GM23338 (cell line): ENCODE measurements around the gene DIO3. TPM values are rescaled to one million over a fixed set of nuclear protein-coding genes. Genes with fewer than 3 reads are reported as not detected.

Experiments
- ATAC-seq: fragments of 200-7000 bp; cut with Tn5 transposase; 3 replicates; pipeline ENCODE4 v1.9.1; 2020
- DNase-seq: peaks from one replicate; pipeline ENCODE4 v3.0.0-alpha.2; 2015; ENCODE audit warnings: low spot score
- H2AFZ ChIP-seq: fragments of 200-600 bp; sonication (generic); 2 replicates; pipeline ENCODE4 v1.8.0; 2016; ENCODE audit warnings: antibody characterized with exemption, mild to moderate bottlenecking, moderate library complexity
- H3F3A ChIP-seq: fragments of 200-600 bp; sonication (generic); replicated peaks from 2 replicates; pipeline ENCODE4 v1.8.0; 2017; ENCODE audit warnings: antibody characterized with exemption, mixed run types, low read depth
- H3K27ac ChIP-seq: fragments of 200-600 bp; sonication (generic); 2 replicates; pipeline ENCODE4 v1.6.1; 2016; ENCODE audit warnings: low read depth
- H3K27me3 ChIP-seq: fragments of 200-600 bp; sonication (generic); 2 replicates; pipeline ENCODE4 v1.8.0; 2016; ENCODE audit warnings: mild to moderate bottlenecking, mixed run types, moderate library complexity; ENCODE audit not compliant: insufficient read depth
- H3K36me3 ChIP-seq: fragments of 200-600 bp; sonication (generic); 2 replicates; pipeline ENCODE4 v1.8.0; 2016; ENCODE audit warnings: mild to moderate bottlenecking; ENCODE audit not compliant: insufficient read depth
- H3K4me1 ChIP-seq: fragments of 200-600 bp; sonication (generic); 2 replicates; pipeline ENCODE4 v1.8.0; 2016; ENCODE audit warnings: mild to moderate bottlenecking, moderate library complexity; ENCODE audit not compliant: insufficient read depth
- H3K4me2 ChIP-seq: fragments of 200-600 bp; sonication (generic); 2 replicates; pipeline ENCODE4 v1.7.1; 2017; ENCODE audit warnings: mixed run types
- H3K4me3 ChIP-seq: fragments of 200-600 bp; sonication (generic); 2 replicates; pipeline ENCODE4 v1.6.1; 2016; ENCODE audit warnings: mixed run types
- H3K79me2 ChIP-seq: fragments of 200-600 bp; sonication (generic); replicated peaks from 2 replicates; pipeline ENCODE4 v1.8.0; 2017; ENCODE audit warnings: mild to moderate bottlenecking; ENCODE audit not compliant: insufficient read depth
- H3K9me2 ChIP-seq: fragments of 200-600 bp; sonication (generic); 2 replicates; pipeline ENCODE4 v1.8.0; 2017; ENCODE audit not compliant: insufficient read depth
- H4K20me1 ChIP-seq: fragments of 200-600 bp; sonication (generic); replicated peaks from 2 replicates; pipeline ENCODE4 v1.8.0; 2017; ENCODE audit warnings: mild to moderate bottlenecking; ENCODE audit not compliant: insufficient read depth
- H3K27ac Mint-ChIP-seq: 2 replicates; pipeline ENCODE4 v1.8.0; 2020; ENCODE audit warnings: inconsistent platforms, mild to moderate bottlenecking, moderate library complexity, mixed read lengths
- H3K27me3 Mint-ChIP-seq: 3 replicates; pipeline ENCODE4 v1.8.0; 2022; ENCODE audit warnings: low read depth, mild to moderate bottlenecking, moderate library complexity, mixed read lengths, inconsistent platforms; ENCODE audit not compliant: insufficient read depth, poor library complexity
- H3K36me3 Mint-ChIP-seq: 3 replicates; pipeline ENCODE4 v1.8.0; 2021; ENCODE audit warnings: low read depth, mild to moderate bottlenecking, inconsistent platforms, moderate library complexity, mixed read lengths
- H3K4me1 Mint-ChIP-seq: 3 replicates; pipeline ENCODE4 v1.8.0; 2020; ENCODE audit warnings: mild to moderate bottlenecking, inconsistent platforms, mixed read lengths
- H3K4me3 Mint-ChIP-seq: 3 replicates; pipeline ENCODE4 v1.8.0; 2021; ENCODE audit warnings: moderate library complexity, mild to moderate bottlenecking, inconsistent platforms, mixed read lengths
- H3K9me3 Mint-ChIP-seq: 3 replicates; pipeline ENCODE4 v1.8.0; 2020; ENCODE audit warnings: moderate library complexity, mild to moderate bottlenecking, inconsistent platforms, mixed read lengths
- CREB1 ChIP-seq: fragments of 250-450 bp; sonication (Bioruptor Pico); IDR thresholded peaks from 2 replicates; pipeline ENCODE4 v1.5.0; 2020; ENCODE audit warnings: low read depth, mild to moderate bottlenecking, moderate library complexity
- EZH2 ChIP-seq: fragments of 200-600 bp; sonication (generic); IDR thresholded peaks from one replicate; pipeline ENCODE4 v1.8.0; 2017; ENCODE audit warnings: antibody characterized with exemption, mild to moderate bottlenecking, low read depth; ENCODE audit not compliant: unreplicated experiment
- EZH2phosphoT487 ChIP-seq: fragments of 200-600 bp; sonication (generic); IDR thresholded peaks from one replicate; pipeline ENCODE4 v1.8.1; 2018; ENCODE audit warnings: antibody characterized with exemption; ENCODE audit not compliant: unreplicated experiment
- JUNB ChIP-seq: IDR thresholded peaks from one replicate; pipeline ENCODE4 v1.6.1; 2016; ENCODE audit warnings: antibody characterized with exemption; ENCODE audit not compliant: unreplicated experiment
- NANOG ChIP-seq: IDR thresholded peaks from 2 replicates; pipeline ENCODE4 v1.6.1; 2016; ENCODE audit warnings: antibody characterized with exemption, borderline replicate concordance
- STAT1 ChIP-seq: IDR thresholded peaks from one replicate; pipeline ENCODE4 v1.6.1; 2016; ENCODE audit warnings: antibody characterized with exemption; ENCODE audit not compliant: unreplicated experiment
- ZNF114 ChIP-seq: fragments of 250-450 bp; sonication (Bioruptor Pico); IDR thresholded peaks from 2 replicates; pipeline ENCODE4 v1.5.0; 2020; ENCODE audit warnings: mild to moderate bottlenecking, moderate library complexity
- ZNF331 ChIP-seq: fragments of 250-450 bp; sonication (Bioruptor Pico); IDR thresholded peaks from 2 replicates; pipeline ENCODE4 v1.5.0; 2020; ENCODE audit warnings: low read depth, mild to moderate bottlenecking, moderate library complexity
- polyA plus RNA-seq: library from polyadenylated mRNA; unstranded; fragments of >200 nt; fragmentation: Nextera tagmentation; extraction: Ambion mirVana; gene quantifications from 2 replicates; pipeline ENCODE4 v1.2.1, GENCODE V29; 2016
- total RNA-seq: library from RNA; depleted of rRNA; stranded (reverse); fragments of >200 nt; shearing (Covaris generic); gene quantifications from 2 replicates; pipeline ENCODE4 v1.2.3, GENCODE V29; 2014
- TF ChIP-seq, protein P1 (sequence below): IDR thresholded peaks from 2 replicates; pipeline ENCODE4 v1.6.1; 2016; ENCODE audit warnings: antibody characterized with exemption
- TF ChIP-seq, protein P2 (sequence below): fragments of 250-450 bp; sonication (Bioruptor Pico); IDR thresholded peaks from 2 replicates; pipeline ENCODE4 v1.5.0; 2020; ENCODE audit warnings: mild to moderate bottlenecking, moderate library complexity

The DIO3 gene
- total and polyA plus RNA-seq, 2 experiments from 2014 or later: 0.10 to 0.28 TPM

DNA sequence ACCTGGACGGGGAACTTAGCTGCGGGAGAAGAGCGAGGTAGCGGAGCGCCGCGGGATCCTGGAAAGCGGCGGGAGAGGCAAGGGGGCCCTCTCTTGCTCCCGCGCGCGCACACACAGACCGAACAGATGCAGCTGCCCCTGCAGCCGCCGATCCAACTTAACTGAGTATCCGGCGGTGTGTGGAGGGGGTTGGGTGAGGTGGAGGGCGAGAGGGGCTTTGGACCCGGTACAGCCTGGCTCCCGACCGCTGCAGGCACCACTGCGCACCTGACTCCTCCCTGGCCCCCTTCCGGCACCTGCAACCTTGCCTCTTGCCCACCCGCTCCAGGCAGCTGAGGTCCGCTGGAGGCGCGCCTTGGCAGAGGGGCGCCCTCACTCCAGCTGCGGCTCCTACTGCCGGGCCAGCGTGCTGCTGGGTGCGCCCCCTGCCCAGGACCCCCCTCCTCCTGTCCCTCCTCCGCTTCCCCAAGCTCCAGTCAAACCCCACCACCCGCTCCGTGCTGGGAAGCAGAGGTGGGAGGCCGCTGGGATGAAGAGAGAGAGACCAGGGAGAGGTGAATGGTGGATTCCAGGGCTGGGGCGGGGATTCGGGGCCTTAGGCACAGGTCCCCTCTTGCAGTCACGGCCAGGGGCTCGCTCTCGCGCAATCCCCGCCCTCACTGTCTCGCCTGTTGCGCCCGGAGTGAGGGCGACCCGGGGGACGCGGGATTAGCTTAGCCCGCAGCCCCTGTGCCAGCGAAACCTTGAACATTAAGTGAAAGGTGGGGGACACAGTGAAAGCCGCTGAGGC lies 2.6 kb downstream of the DIO3 start:
- Histone ChIP-seq H2AFZ (peak overlapping the region; percentile 86), H3K4me3 (peak overlapping the region; percentile 67), H3F3A (no peaks in the 10 kb centered on the region), H3K27me3 (peaks cover 93% of the 10 kb centered on the region), H3K36me3 (no peaks in the 10 kb centered on the region), H3K9me2 (no peaks in the 10 kb centered on the region), H3K4me2 (peak overlapping the region; percentile 92), H3K4me1 (peaks cover 9% of the 10 kb centered on the region; the same call in 1 of the 2 replicates), H3K27ac (no peak overlapping the region), H3K79me2 (no peaks in the 10 kb centered on the region), H4K20me1 (peaks cover 5% of the 10 kb centered on the region)
- peak; percentile 67 for DNase-seq
- peaks cover 22% of the 10 kb centered on the region for H3K9me3 Mint-ChIP-seq
- H3K27me3 Mint-ChIP-seq: peaks cover 85% of the 10 kb centered on the region
- no peak overlapping the region for H3K27ac Mint-ChIP-seq
- H3K36me3 Mint-ChIP-seq: peaks cover 10% of the 10 kb centered on the region
- peak; percentile 22 for ATAC-seq
- H3K4me1 Mint-ChIP-seq: peaks cover 15% of the 10 kb centered on the region
- H3K4me3 Mint-ChIP-seq: peak overlapping the region; percentile 66
- TF ChIP-seq JUNB (no peak), ZNF114 (CRISPR knock-in tag) (no peak), CREB1 (CRISPR knock-in tag) (no peak), EZH2phosphoT487 (peak; percentile 76), ZNF331 (CRISPR knock-in tag) (no peak), EZH2 (peak; percentile 87), NANOG (no peak), STAT1 (no peak)
- TF ChIP-seq, protein P1, sequence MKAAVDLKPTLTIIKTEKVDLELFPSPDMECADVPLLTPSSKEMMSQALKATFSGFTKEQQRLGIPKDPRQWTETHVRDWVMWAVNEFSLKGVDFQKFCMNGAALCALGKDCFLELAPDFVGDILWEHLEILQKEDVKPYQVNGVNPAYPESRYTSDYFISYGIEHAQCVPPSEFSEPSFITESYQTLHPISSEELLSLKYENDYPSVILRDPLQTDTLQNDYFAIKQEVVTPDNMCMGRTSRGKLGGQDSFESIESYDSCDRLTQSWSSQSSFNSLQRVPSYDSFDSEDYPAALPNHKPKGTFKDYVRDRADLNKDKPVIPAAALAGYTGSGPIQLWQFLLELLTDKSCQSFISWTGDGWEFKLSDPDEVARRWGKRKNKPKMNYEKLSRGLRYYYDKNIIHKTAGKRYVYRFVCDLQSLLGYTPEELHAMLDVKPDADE: no peak
- TF ChIP-seq, protein P2, sequence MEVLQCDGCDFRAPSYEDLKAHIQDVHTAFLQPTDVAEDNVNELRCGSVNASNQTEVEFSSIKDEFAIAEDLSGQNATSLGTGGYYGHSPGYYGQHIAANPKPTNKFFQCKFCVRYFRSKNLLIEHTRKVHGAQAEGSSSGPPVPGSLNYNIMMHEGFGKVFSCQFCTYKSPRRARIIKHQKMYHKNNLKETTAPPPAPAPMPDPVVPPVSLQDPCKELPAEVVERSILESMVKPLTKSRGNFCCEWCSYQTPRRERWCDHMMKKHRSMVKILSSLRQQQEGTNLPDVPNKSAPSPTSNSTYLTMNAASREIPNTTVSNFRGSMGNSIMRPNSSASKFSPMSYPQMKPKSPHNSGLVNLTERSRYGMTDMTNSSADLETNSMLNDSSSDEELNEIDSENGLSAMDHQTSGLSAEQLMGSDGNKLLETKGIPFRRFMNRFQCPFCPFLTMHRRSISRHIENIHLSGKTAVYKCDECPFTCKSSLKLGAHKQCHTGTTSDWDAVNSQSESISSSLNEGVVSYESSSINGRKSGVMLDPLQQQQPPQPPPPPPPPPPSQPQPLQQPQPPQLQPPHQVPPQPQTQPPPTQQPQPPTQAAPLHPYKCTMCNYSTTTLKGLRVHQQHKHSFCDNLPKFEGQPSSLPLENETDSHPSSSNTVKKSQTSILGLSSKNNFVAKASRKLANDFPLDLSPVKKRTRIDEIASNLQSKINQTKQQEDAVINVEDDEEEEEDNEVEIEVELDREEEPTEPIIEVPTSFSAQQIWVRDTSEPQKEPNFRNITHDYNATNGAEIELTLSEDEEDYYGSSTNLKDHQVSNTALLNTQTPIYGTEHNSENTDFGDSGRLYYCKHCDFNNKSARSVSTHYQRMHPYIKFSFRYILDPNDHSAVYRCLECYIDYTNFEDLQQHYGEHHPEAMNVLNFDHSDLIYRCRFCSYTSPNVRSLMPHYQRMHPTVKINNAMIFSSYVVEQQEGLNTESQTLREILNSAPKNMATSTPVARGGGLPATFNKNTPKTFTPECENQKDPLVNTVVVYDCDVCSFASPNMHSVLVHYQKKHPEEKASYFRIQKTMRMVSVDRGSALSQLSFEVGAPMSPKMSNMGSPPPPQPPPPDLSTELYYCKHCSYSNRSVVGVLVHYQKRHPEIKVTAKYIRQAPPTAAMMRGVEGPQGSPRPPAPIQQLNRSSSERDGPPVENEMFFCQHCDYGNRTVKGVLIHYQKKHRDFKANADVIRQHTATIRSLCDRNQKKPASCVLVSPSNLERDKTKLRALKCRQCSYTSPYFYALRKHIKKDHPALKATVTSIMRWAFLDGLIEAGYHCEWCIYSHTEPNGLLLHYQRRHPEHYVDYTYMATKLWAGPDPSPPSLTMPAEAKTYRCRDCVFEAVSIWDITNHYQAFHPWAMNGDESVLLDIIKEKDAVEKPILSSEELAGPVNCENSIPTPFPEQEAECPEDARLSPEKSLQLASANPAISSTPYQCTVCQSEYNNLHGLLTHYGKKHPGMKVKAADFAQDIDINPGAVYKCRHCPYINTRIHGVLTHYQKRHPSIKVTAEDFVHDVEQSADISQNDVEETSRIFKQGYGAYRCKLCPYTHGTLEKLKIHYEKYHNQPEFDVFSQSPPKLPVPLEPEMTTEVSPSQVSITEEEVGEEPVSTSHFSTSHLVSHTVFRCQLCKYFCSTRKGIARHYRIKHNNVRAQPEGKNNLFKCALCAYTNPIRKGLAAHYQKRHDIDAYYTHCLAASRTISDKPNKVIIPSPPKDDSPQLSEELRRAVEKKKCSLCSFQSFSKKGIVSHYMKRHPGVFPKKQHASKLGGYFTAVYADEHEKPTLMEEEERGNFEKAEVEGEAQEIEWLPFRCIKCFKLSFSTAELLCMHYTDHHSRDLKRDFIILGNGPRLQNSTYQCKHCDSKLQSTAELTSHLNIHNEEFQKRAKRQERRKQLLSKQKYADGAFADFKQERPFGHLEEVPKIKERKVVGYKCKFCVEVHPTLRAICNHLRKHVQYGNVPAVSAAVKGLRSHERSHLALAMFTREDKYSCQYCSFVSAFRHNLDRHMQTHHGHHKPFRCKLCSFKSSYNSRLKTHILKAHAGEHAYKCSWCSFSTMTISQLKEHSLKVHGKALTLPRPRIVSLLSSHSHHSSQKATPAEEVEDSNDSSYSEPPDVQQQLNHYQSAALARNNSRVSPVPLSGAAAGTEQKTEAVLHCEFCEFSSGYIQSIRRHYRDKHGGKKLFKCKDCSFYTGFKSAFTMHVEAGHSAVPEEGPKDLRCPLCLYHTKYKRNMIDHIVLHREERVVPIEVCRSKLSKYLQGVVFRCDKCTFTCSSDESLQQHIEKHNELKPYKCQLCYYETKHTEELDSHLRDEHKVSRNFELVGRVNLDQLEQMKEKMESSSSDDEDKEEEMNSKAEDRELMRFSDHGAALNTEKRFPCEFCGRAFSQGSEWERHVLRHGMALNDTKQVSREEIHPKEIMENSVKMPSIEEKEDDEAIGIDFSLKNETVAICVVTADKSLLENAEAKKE (CRISPR knock-in tag): no peak
